NCI-H2196 treated with DMSO at 0.1 percent for 48 hours (cell line): ENCODE measurements around the gene ITPR3.

Source experiments
- DNase-seq: peaks from one replicate; lab custom pipeline; 2025; ENCODE audit not compliant: unreplicated experiment; lab: John Stamatoyannopoulos, UW

Gene ITPR3

GRCh38 chr6:33620856-33621710 is at the start of gene ITPR3:
ITPR3 (plus strand) TSS chr6:33621322; CDS start chr6:33621603, 281 bp downstream.
- DNase-seq = peak; percentile 72

GRCh38 chr6:33571637-33572316 is 49.3 kb upstream of the ITPR3 start:
- DNase-seq = no peak

DNA sequence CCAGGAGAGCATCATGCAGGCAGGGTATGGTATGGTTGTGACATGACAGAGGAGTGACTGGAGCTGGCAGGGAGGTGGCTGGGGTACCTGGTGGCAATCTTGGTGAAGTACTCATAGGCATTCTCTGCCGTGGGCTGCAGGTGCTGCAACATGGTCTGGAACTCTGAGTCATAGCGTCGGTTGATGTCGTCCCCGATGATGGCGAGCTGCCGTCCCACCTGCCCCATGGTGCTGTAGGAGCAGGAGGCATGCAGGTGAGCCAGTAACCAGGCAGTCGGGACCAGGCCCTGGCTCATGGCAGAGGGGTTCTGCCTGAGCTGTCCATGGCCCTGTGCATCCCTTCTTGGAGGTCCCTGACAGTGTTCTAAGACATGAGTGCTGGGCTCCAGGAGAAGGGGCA is 45.9 kb upstream of the ITPR3 start:
- DNase-seq = no peak

DNA sequence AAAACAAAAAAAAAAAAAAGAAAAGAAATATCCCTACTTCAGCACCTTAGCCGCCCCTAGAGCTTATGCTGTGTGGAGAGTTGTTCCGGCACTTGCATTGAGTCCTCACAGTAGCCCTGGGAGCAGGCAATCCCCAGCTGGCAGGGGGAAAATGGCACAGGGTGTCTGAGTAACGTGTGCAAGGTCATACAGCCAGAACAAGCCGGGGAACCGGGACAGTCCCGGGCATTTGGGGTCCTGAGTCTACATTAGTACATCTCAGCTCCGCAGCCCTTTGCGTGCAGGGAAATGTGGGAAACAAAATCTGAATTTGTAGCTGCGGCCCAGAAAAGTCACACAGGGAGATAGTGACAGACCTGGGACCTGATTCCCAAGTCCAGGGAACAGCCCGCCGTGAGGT is 44.5 kb upstream of the ITPR3 start:
- no peak for DNase-seq

GRCh38 chr6:33577106-33577535 is 44.0 kb upstream of the ITPR3 start:
- DNase-seq = peak; percentile 81

- no peak for DNase-seq
Observed at GRCh38 chr6:33577718-33578117, 43.4 kb upstream of the ITPR3 start.

DNA sequence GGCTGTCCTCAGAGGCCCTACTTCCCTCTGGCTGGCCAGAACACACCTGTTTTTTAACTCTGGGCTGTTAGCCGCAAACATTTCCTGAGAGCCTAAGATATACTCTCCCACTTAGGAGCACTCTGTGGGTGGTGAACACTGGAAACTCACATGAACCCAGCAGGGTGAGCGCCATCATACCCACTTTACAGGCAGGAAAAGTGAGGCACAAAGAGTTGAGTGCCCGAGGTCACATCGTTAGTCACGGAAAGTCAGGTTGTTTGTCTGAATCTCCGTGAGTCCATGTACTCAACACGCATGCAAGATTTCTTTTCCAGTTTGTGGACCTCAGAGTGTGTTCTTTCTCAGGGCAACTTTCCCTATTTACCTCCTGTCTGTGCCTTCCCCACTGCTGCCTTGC is 43.0 kb upstream of the ITPR3 start:
- no peak for DNase-seq

DNA sequence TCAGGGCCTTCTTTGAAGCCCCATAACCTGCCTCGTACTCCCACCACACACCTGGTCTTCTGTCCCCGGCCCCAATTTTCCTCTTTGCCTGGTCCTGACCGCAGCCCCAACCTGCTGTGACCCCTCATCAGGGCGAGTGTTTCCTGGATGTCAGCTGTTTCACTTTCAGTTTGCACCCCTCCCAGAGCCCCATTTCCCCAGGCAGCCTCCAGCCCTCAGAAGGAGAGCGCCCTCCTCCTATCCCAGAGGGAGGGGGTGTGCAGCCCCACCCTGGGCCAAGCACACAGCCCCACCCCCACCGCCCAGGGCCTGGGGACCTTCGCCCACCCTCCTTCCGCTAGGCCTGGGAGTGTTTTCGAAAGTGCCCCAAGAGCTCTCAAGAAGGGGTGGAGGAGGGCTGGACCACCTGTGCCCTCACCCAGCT is 42.5 kb upstream of the ITPR3 start:
- DNase-seq = no peak

- DNase-seq = peak; percentile 69
Observed at GRCh38 chr6:33579828-33580714, 41.1 kb upstream of the ITPR3 start, which contains the start of gene BAK1. BAK1 (minus strand) TSS chr6:33580276; CDS start chr6:33577604, 2,672 bp downstream.

DNA sequence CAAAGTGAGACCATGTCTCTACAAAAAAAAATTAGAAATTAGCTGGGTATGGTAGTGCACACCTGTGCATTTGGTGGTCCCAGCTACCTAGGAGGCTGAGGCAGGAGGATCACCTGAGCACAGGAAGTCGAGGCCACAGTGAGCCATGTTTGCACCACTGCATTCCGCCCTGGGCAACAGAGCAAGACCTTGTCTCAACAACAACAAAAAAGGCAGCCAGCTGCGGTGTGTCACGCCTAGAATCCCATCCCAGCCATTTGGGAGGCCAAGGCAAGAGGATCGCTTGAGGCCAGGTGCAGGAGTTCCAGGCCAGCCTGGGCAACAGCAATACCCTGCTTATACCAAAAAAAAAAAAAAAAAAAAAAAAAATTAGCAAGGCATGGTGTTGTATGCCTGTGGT is 39.9 kb upstream of the ITPR3 start:
- DNase-seq = no peak

DNA sequence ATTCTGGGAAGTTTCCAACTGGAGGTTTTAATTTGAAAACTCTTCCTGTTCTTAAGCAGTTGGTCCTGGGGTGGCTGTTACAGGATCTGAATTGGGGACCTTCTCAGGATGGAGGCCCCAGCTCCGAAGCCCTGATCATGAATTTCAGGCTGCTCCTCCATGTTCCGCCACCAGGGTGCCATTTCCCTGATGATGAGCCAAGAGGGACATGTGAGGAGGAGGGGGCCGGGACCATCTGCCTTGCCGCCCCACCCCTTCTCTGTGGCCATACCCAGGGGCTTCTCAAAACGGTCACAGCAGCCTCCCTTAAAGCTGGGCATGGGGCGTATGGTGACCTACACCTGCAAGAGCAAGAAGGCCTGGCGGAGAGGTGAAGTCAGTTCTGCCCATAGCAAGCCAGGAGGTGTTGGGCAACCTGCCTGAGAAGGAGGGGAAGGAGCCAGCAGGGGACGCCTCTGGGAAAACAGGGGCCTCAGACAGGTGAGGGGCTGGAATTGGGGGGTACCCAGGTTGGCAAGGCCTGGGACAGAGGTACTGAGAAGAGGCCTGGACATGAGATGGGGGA is 37.4 kb upstream of the ITPR3 start:
- no peak for DNase-seq

GRCh38 chr6:33584700-33585402 is 36.3 kb upstream of the ITPR3 start:
- DNase-seq = no peak

- peak; percentile 52 for DNase-seq
Observed at GRCh38 chr6:33585403-33586107, 35.6 kb upstream of the ITPR3 start.

DNA sequence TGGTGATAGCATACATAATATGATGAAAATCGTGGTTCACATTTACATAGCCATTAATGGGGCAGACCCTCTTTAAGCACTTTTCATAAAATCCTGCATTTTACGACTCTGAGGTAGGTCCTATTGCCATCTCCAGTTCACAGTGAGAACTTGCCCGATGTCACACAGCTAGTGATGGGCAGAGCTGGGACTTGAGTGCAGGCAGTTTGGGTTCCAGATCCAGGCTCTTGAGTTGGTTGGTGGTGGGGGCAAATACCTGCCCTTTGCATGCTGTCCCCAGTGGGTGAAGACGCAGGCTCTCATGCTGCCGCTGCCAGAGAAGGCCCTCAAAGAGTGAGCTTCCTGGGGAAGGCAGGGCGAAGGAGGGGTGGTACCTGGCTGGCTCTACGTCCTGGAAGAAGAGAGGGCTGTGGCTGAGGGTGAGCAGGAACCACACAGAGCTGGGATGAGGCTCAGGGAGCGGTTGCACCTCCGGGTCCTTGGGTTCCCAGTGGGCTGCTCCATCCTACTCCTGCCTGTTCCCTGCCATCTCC is 34.9 kb upstream of the ITPR3 start:
- no peak for DNase-seq

DNA sequence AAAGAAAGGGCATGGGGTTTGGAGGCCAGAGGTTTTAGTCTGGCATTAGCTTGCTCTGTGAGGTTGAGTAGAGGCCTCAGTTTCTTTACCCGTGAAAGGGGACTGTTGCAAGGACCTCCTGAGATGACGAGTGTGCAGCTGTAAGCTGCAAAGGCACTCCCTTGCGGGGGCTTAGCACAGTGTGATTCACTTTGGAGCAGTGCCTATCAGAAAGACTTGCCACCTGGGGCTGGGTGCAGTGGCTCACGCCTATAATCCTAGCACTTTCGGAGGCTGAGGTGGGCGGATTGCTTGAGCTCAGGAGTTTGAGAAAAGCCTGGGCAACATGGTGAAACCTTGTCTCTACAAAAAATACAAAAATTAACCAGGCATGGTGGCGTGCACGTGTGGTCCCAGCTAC is 33.6 kb upstream of the ITPR3 start:
- no peak for DNase-seq

- no peak for DNase-seq
Observed at GRCh38 chr6:33588894-33589293, 32.2 kb upstream of the ITPR3 start.

GRCh38 chr6:33589392-33589730 is 31.8 kb upstream of the ITPR3 start:
- no peak for DNase-seq

DNA sequence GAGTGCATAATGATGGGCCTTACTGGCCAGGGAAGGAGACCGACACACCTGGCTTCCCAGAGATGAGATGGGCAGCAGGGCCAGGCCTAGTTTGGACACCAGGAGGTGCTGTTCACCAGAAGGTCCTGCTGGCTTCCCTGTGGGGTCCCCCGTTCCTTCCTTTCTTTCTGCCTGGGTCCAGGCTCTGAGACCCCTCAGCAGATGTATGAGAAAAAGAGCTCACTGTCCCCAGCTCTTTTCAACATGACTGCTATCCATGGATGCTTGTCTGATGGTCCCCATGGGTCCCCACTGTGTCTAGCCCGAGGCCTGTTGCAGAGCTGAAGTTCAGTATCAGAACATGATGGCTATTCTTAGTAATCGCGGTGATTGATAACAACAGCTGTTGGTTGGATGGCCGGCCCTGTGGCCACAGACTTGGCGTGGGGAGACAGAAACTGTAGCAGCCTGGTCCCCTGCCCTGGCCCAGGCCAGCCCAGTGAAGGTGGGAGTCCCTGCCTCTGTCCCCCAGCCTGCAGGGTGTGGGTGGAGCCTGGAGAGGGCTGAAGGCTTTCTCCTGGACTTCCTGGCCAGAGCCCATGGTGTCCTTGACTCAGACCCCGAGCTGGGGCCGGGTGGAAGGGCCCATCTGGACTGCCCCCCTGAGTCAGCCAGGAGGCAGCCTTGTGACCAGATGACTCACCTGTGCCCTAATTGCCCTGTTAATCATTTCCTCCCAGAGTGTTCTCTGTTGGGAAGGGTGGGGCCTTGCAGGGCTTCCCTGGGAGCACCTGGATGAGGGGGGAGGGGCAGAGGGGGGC is 31.2 kb upstream of the ITPR3 start:
- DNase-seq = peak; percentile 41
